Pulmonary artery endothelial cell (primary cell): ENCODE results near the gene SCAF8. TPM values are rescaled to one million over a fixed set of nuclear protein-coding genes. Genes with fewer than 3 reads are reported as not detected.
"Not testable (repeated sequence)": the region's sequence is repeated elsewhere in the genome, so short reads cannot be mapped to it uniquely, and the experiment has no call there.

Source experiments
- DNase-seq: peaks from one replicate; pipeline ENCODE4 v3.0.0-alpha.2; 2011; ENCODE audit warnings: low read depth, low spot score
- total RNA-seq: library from RNA; depleted of rRNA; stranded (reverse); fragments of >200 nt; gene quantifications from 2 replicates; pipeline ENCODE4 v1.2.3, GENCODE V29; 2014

The SCAF8 gene
- total RNA-seq, 1 donor from 2014 or later = 21.8 TPM

DNA sequence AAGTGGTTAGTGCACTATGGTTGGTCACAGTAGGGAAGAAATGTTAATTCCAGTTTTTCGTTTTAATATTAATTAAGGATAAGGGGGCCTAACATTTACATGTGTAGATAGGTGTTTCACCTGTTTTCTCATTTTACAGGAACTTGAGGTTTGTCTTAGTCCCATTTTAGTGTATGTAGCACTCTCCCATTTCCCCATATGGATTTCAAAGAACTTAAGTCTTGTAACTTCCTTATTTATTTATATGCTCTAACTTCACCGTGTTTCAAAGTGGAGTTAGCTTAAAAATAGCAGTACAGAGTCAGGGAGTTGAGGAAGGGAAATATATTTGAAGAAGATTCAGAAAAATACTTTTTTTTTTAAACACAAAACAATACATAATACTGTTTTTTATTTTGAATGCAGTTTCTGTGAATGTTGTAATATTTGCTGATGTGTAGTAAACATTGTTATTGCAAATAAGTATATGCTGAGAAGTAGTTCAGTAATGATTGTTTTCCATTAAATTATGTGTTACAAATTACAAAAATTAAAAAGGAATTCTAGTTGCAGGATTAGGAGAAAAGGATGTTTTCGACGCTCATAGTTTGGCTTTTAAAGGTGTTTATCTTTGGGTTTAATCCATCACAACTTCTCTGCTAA, 3.5 kb downstream of the SCAF8 start:
- DNase-seq = no peak

- DNase-seq = no peak
These were observed 4.2 kb downstream of the SCAF8 start for GRCh38 chr6:154737424-154737823.

- peak; percentile 47 for DNase-seq
These were observed 5.3 kb downstream of the SCAF8 start for GRCh38 chr6:154738551-154738961.

DNA sequence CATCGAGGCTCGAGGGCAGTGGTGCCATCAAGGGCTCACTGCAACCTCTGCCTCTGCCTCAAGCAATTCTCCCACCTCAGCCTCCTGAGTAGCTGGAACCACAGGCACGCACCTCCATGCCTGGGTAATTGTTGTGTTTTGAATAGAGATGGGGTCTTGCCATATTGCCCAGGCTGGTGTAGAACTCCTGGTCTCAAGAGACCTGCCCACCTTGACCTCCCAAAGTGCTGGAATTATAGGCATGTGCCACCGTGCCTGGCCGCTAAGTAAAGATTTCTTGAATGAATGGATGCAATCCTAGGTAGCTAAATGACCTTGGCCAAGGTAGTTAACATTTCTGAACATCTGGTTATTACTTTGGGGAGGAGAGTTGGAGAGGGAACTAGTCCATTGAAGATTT, 7.4 kb downstream of the SCAF8 start:
- no peak for DNase-seq

- DNase-seq = no peak
These were observed 9.7 kb downstream of the SCAF8 start for GRCh38 chr6:154742891-154743290.

- not testable (repeated sequence) for DNase-seq
These were observed 11.0 kb downstream of the SCAF8 start for GRCh38 chr6:154744029-154744745.

DNA sequence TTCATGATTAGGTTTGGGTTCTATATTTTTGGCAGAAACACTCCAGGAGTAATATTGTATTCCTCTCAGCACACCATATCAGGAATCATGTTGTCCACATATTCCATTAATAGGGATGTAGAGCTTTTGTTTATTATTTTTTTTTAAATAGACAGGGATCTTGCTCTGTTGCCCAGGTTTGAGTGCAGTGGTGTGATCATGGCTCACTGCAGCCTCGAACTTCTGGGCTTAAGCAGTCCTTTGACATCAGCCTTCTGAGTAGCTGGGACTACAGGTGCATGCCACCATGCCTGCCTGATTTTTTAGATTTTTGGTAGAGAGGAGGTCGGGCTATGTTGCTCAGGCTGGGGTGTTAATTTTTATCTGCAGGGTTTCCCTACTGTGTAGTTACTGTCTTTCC, 12.0 kb downstream of the SCAF8 start:
- DNase-seq = no peak

- DNase-seq = no peak
These were observed 16.1 kb downstream of the SCAF8 start for GRCh38 chr6:154749341-154749740.

DNA sequence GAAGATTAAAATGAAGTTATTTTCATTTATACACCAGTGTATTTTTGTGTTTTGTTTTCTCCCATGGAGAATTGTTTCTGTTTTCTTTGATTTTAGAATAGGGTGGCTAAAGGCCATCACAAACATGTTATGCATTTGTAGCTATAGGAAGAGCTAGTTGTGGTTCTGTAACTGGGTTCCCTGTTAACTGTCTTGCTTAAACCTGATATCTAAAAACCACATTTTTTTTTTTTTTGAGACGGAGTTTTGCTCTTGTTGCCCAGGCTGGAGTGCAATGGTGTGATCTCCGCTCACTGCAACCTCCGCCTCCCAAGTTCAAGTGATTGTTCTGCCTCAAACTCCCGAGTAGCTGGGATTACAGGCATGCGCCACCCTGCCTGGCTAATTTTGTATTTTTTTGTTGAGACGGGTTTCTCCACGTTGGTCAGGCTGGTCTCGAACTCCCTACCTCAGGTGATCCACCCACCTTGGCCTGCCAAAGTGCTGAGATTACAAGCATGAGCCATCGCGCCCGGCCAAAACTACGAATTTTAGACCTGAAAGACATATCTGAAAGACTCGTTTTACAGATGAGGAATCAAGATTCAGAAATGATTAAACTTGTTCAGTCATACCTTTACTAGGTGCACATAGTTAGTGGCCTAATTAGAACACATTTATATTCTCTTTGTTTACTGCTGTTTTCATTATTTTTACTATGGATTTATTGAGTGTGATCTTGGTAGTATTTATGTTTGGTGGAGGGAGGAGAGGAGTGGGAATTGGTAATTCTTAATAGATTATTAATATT, 18.0 kb downstream of the SCAF8 start:
- no peak for DNase-seq

GRCh38 chr6:154752022-154752421, 18.8 kb downstream of the SCAF8 start:
- DNase-seq = no peak

DNA sequence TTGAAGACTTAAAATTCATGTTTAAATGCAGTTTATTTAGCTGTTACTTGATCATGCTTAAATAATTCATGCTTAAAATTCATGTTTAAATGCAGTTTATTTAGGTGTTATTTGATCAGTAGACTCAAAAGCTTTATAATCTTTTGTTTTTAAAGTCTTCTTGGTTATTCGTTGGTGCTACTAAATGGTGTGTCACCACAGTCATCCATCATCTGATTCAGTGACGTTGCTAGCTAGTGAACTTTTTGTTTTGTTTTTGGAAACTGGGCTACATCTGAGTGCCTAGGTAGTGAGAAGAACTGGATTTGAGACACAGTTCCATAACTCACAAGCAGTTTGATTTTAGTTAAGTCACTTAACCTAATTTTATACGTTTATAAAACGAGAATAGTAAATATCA, 20.9 kb downstream of the SCAF8 start:
- DNase-seq = no peak

GRCh38 chr6:154757352-154758050, 24.3 kb downstream of the SCAF8 start:
- DNase-seq = no peak

GRCh38 chr6:154758125-154758524, 24.9 kb downstream of the SCAF8 start:
- no peak for DNase-seq

DNA sequence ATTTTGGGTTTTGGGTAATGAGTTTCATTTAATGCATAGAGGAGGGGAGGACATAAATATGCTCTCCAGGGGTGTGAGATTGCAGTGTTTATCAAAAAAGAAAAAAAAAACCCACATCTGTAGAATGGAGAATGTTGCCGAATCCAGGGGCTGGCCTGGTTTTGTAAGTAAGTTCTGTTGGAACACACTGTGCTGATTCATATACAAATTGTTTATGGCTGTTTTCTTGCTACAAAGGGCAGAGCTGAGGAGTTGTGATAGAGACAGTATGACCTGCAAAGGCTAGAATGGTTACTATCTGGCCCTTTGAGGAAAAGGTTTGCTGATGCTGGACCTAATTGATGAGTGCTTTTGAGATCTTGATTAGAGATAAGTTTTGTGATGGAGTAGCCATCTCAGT, 30.4 kb downstream of the SCAF8 start:
- no peak for DNase-seq

DNA sequence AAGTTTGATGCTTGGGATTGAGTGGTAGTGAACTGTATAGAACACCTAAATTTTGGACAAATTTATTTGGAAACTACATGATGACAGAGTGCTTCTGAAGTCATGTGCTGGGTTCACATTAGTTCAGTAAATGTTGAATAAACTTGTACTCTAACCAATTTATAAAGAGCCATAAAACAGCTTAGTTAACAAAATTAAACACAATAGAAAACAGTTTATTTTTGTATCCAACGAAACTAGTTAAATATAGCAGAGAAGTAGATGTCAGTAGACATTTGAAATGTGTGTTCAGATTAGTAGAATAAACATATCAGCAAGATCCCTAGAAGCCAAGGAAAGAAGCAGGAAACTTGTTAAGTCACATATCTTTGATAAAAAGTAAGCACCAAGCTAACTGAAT, 32.1 kb downstream of the SCAF8 start:
- no peak for DNase-seq

DNA sequence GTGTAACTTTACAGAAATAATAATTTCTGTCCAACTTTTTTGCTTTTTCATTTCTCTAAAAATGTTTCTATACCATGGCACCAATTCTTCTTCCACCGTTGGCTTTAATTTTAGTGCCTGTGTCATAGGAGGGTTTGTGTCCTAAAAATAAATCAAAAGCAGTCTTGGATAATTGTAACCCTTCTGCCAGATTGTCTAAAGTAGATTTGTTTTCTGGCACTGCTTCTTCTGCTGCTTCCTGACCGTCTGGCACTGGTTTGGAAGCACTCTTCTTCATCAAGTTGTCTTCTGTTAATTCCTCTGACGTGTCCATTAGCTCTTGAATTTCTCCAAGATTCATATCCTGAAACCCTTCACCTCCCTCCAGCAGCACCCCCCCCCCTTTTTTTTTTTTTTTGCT, 33.1 kb downstream of the SCAF8 start:
- DNase-seq = no peak

DNA sequence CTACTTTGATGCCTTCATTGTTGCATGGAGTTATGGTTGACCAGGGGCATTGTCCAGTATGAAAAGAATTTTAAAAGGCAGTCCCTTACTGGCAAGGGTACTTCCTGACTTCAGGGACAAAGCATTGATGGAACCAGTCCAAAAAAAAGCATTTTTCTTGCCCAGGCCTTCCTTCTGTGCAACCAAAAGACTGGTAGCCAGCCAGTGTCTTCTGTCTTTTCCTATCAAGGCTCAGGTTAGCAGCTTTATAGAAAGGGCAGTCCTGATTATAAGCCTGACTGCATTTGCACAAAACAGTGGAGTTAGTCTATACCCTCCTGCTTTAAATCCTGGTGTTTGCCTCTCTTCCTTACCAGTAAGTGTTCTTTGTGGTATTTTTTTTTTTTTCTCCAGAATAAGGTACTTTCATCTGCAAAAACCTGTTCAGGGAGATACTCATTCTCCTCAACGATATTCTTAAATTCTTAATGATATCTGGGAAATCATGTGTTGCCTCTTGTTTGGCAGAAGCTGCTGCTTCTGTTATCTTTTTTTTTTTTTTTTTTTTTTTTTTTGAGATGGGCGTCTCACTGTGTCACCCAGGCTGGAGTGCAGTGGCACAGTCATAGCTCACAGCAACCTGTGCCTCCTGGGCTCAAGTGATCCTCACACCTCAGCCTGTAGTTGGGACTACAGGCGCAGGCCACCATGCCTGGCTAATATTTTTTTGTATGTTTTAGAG, 33.9 kb downstream of the SCAF8 start:
- no peak for DNase-seq

DNA sequence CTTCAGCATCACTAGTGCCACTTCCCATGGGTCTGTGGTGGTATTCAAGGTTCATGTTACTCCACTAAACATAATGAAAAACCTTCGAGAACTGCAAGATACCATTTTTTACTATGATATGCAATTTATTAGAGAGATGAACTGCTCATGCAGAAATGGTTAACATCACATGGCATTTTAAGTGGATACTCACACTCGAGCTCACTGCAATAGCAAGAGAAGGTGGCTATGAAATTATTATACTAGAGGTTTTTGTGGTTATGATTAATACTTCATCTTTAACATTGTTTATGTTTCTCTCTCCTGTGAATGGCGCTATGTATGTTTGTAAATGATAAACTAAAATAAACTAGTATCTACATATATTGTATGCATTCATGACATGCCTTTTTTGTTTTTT, 35.1 kb downstream of the SCAF8 start:
- no peak for DNase-seq

DNA sequence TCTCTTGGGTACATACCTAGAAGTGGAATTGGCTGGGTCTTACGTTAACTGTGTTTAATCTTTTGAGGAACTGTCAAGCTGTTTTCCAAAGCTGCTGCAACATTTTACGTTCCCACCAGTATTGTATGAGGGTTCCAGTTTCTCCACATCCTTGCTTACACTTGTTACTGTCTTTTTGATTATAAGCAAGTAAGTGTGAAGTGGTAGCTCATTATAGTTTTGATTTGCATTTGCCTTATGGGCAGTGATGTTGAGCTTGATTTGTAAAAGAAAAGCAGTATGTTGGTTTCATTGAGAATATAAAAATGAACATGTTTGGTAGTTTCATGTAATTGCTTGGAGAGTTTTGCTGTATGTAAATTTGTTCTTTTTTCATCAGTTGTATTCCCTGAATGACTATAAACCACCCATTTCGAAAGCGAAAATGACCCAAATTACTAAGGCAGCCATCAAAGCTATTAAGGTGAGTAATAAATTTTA, 40.4 kb downstream of the SCAF8 start:
- DNase-seq = no peak

DNA sequence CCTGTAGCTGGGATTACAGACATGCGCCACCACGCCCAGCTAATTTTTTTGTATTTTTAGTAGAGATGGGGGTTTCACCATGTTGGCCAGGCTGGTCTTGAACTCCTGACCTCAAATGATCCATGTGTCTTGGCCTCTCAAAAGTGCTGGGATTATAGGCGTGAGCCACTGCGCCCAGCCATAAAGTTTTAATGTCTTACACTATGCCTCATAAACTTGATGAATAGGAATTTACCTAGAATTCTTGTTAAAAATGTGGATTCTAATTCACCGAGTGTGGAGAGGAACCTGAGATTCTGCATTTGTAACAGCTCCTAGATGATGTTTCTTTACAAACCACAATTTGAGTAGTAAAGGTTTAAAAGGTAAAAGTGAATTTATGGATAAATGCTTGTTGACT, 45.9 kb downstream of the SCAF8 start:
- not testable (repeated sequence) for DNase-seq

GRCh38 chr6:154782193-154782592, 49.0 kb downstream of the SCAF8 start:
- no peak for DNase-seq
